GM23338 (cell line): Measurements from ENCODE around the gene IQSEC3. TPM values are rescaled to one million over a fixed set of nuclear protein-coding genes. Genes with fewer than 3 reads are reported as not detected.

Source experiments
- ATAC-seq: fragments of 200-7000 bp; cut with Tn5 transposase; 3 replicates; pipeline ENCODE4 v1.9.1; 2020
- DNase-seq: peaks from one replicate; pipeline ENCODE4 v3.0.0-alpha.2; 2015; ENCODE audit warnings: low spot score
- H2AFZ ChIP-seq: fragments of 200-600 bp; sonication (generic); 2 replicates; pipeline ENCODE4 v1.8.0; 2016; ENCODE audit warnings: antibody characterized with exemption, mild to moderate bottlenecking, moderate library complexity
- H3F3A ChIP-seq: fragments of 200-600 bp; sonication (generic); replicated peaks from 2 replicates; pipeline ENCODE4 v1.8.0; 2017; ENCODE audit warnings: antibody characterized with exemption, mixed run types, low read depth
- H3K27ac ChIP-seq: fragments of 200-600 bp; sonication (generic); 2 replicates; pipeline ENCODE4 v1.6.1; 2016; ENCODE audit warnings: low read depth
- H3K27me3 ChIP-seq: fragments of 200-600 bp; sonication (generic); 2 replicates; pipeline ENCODE4 v1.8.0; 2016; ENCODE audit warnings: mild to moderate bottlenecking, mixed run types, moderate library complexity; ENCODE audit not compliant: insufficient read depth
- H3K36me3 ChIP-seq: fragments of 200-600 bp; sonication (generic); 2 replicates; pipeline ENCODE4 v1.8.0; 2016; ENCODE audit warnings: mild to moderate bottlenecking; ENCODE audit not compliant: insufficient read depth
- H3K4me1 ChIP-seq: fragments of 200-600 bp; sonication (generic); 2 replicates; pipeline ENCODE4 v1.8.0; 2016; ENCODE audit warnings: mild to moderate bottlenecking, moderate library complexity; ENCODE audit not compliant: insufficient read depth
- H3K4me2 ChIP-seq: fragments of 200-600 bp; sonication (generic); 2 replicates; pipeline ENCODE4 v1.7.1; 2017; ENCODE audit warnings: mixed run types
- H3K4me3 ChIP-seq: fragments of 200-600 bp; sonication (generic); 2 replicates; pipeline ENCODE4 v1.6.1; 2016; ENCODE audit warnings: mixed run types
- H3K79me2 ChIP-seq: fragments of 200-600 bp; sonication (generic); replicated peaks from 2 replicates; pipeline ENCODE4 v1.8.0; 2017; ENCODE audit warnings: mild to moderate bottlenecking; ENCODE audit not compliant: insufficient read depth
- H3K9me2 ChIP-seq: fragments of 200-600 bp; sonication (generic); 2 replicates; pipeline ENCODE4 v1.8.0; 2017; ENCODE audit not compliant: insufficient read depth
- H4K20me1 ChIP-seq: fragments of 200-600 bp; sonication (generic); replicated peaks from 2 replicates; pipeline ENCODE4 v1.8.0; 2017; ENCODE audit warnings: mild to moderate bottlenecking; ENCODE audit not compliant: insufficient read depth
- H3K27ac Mint-ChIP-seq: 2 replicates; pipeline ENCODE4 v1.8.0; 2020; ENCODE audit warnings: inconsistent platforms, mild to moderate bottlenecking, moderate library complexity, mixed read lengths
- H3K27me3 Mint-ChIP-seq: 3 replicates; pipeline ENCODE4 v1.8.0; 2022; ENCODE audit warnings: low read depth, mild to moderate bottlenecking, moderate library complexity, mixed read lengths, inconsistent platforms; ENCODE audit not compliant: insufficient read depth, poor library complexity
- H3K36me3 Mint-ChIP-seq: 3 replicates; pipeline ENCODE4 v1.8.0; 2021; ENCODE audit warnings: low read depth, mild to moderate bottlenecking, inconsistent platforms, moderate library complexity, mixed read lengths
- H3K4me1 Mint-ChIP-seq: 3 replicates; pipeline ENCODE4 v1.8.0; 2020; ENCODE audit warnings: mild to moderate bottlenecking, inconsistent platforms, mixed read lengths
- H3K4me3 Mint-ChIP-seq: 3 replicates; pipeline ENCODE4 v1.8.0; 2021; ENCODE audit warnings: moderate library complexity, mild to moderate bottlenecking, inconsistent platforms, mixed read lengths
- H3K9me3 Mint-ChIP-seq: 3 replicates; pipeline ENCODE4 v1.8.0; 2020; ENCODE audit warnings: moderate library complexity, mild to moderate bottlenecking, inconsistent platforms, mixed read lengths
- CTCF ChIP-seq, 2 experiments: fragments of 200-600 bp in 1 of 2; sonication (generic) in 1 of 2; conservative IDR thresholded peaks; 2 replicates each; pipeline versions ENCODE4 v1.5.1 to v1.6.1; 2016 to 2017; ENCODE audit warnings: antibody characterized with exemption in 2 of 2, low read depth in 2 of 2, mild to moderate bottlenecking in 2 of 2, moderate library complexity in 1 of 2
- ETS1 ChIP-seq: IDR thresholded peaks from 2 replicates; pipeline ENCODE4 v1.6.1; 2016; ENCODE audit warnings: antibody characterized with exemption
- EZH2 ChIP-seq: fragments of 200-600 bp; sonication (generic); IDR thresholded peaks from one replicate; pipeline ENCODE4 v1.8.0; 2017; ENCODE audit warnings: antibody characterized with exemption, mild to moderate bottlenecking, low read depth; ENCODE audit not compliant: unreplicated experiment
- EZH2phosphoT487 ChIP-seq: fragments of 200-600 bp; sonication (generic); IDR thresholded peaks from one replicate; pipeline ENCODE4 v1.8.1; 2018; ENCODE audit warnings: antibody characterized with exemption; ENCODE audit not compliant: unreplicated experiment
- JUNB ChIP-seq: IDR thresholded peaks from one replicate; pipeline ENCODE4 v1.6.1; 2016; ENCODE audit warnings: antibody characterized with exemption; ENCODE audit not compliant: unreplicated experiment
- POLR2AphosphoS5 ChIP-seq: IDR thresholded peaks from 2 replicates; pipeline ENCODE4 v1.6.1; 2016; ENCODE audit warnings: antibody characterized with exemption, low read depth
- ZNF114 ChIP-seq: fragments of 250-450 bp; sonication (Bioruptor Pico); IDR thresholded peaks from 2 replicates; pipeline ENCODE4 v1.5.0; 2020; ENCODE audit warnings: mild to moderate bottlenecking, moderate library complexity
- ZNF331 ChIP-seq: fragments of 250-450 bp; sonication (Bioruptor Pico); IDR thresholded peaks from 2 replicates; pipeline ENCODE4 v1.5.0; 2020; ENCODE audit warnings: low read depth, mild to moderate bottlenecking, moderate library complexity
- ZNF462 ChIP-seq: fragments of 250-450 bp; sonication (Bioruptor Pico); IDR thresholded peaks from 2 replicates; pipeline ENCODE4 v1.5.0; 2020; ENCODE audit warnings: mild to moderate bottlenecking, moderate library complexity
- polyA plus RNA-seq: library from polyadenylated mRNA; unstranded; fragments of >200 nt; fragmentation: Nextera tagmentation; extraction: Ambion mirVana; gene quantifications from 2 replicates; pipeline ENCODE4 v1.2.1, GENCODE V29; 2016
- total RNA-seq: library from RNA; depleted of rRNA; stranded (reverse); fragments of >200 nt; shearing (Covaris generic); gene quantifications from 2 replicates; pipeline ENCODE4 v1.2.3, GENCODE V29; 2014

The IQSEC3 gene
- total and polyA plus RNA-seq, 2 experiments from 2014 or later = 2.1 to 3.6 TPM

- Mint-ChIP-seq H3K27me3 (peaks cover 19% of the 10 kb centered on the region), H3K4me1 (peaks cover 49% of the 10 kb centered on the region), H3K9me3 (no peaks in the 10 kb centered on the region), H3K4me3 (no peak overlapping the region), H3K27ac (no peak overlapping the region), H3K36me3 (no peaks in the 10 kb centered on the region; the same call in 2 of the 3 replicates)
- Histone ChIP-seq H3K27ac (no peak overlapping the region), H3K9me2 (no peaks in the 10 kb centered on the region), H3F3A (no peaks in the 10 kb centered on the region), H4K20me1 (no peaks in the 10 kb centered on the region), H3K4me2 (no peak overlapping the region), H2AFZ (no peak overlapping the region), H3K36me3 (no peaks in the 10 kb centered on the region; the same call in 1 of the 2 replicates), H3K4me1 (no peaks in the 10 kb centered on the region; the same call in 1 of the 2 replicates), H3K79me2 (no peaks in the 10 kb centered on the region), H3K27me3 (no peaks in the 10 kb centered on the region), H3K4me3 (no peak overlapping the region)
- DNase-seq = no peak
- TF ChIP-seq CTCF (conservative IDR thresholded peaks at IDR 0.05; ENCODE audit: low read depth in 2 of 2) = no peak
- no peak for TF ChIP-seq ETS1
- ATAC-seq = no peak
These were observed 109.2 kb downstream of the IQSEC3 start for GRCh38 chr12:175759-176158.

- ATAC-seq (no peak), DNase-seq (no peak)
- no peak for TF ChIP-seq ZNF462 (CRISPR knock-in tag)
- TF ChIP-seq ZNF331 (CRISPR knock-in tag) = no peak
- TF ChIP-seq EZH2phosphoT487 = no peak
- TF ChIP-seq ZNF114 = no peak
- TF ChIP-seq ETS1 = no peak
- no peak for TF ChIP-seq EZH2
- TF ChIP-seq JUNB = no peak
- no peak for TF ChIP-seq POLR2AphosphoS5
- no peaks in the 10 kb centered on the region for H4K20me1 ChIP-seq
- peaks cover 41% of the 10 kb centered on the region for H3K4me1 Mint-ChIP-seq
- H3K9me3 Mint-ChIP-seq = no peaks in the 10 kb centered on the region
- H3K9me2 ChIP-seq = no peaks in the 10 kb centered on the region
- no peaks in the 10 kb centered on the region for H3F3A ChIP-seq
- H3K36me3 ChIP-seq = no peaks in the 10 kb centered on the region; the same call in 1 of the 2 replicates
- no peak overlapping the region for H3K4me3 Mint-ChIP-seq
- no peaks in the 10 kb centered on the region; the same call in 1 of the 2 replicates for H3K4me1 ChIP-seq
- no peaks in the 10 kb centered on the region; the same call in 2 of the 3 replicates for H3K36me3 Mint-ChIP-seq
- H3K27me3 ChIP-seq = no peaks in the 10 kb centered on the region
- H2AFZ ChIP-seq = no peak overlapping the region
- peaks cover 15% of the 10 kb centered on the region for H3K27me3 Mint-ChIP-seq
- H3K27ac ChIP-seq = no peak overlapping the region
- no peak overlapping the region for H3K27ac Mint-ChIP-seq
- H3K79me2 ChIP-seq = no peaks in the 10 kb centered on the region
- H3K4me3 ChIP-seq = no peak overlapping the region
- H3K4me2 ChIP-seq = no peak overlapping the region
These were observed 110.0 kb downstream of the IQSEC3 start for GRCh38 chr12:176321-177181.
